GM19468 (cell line): ENCODE data around the gene KTN1.

Experiments used
- ATAC-seq: cut with Tn5 transposase; IDR thresholded peaks from one replicate; pipeline ENCODE4 v1.9.1; 2021; ENCODE audit warnings: mild to moderate bottlenecking, moderate library complexity, moderate number of reproducible peaks; ENCODE audit not compliant: unreplicated experiment; ENCODE audit errors: extremely low read depth

Gene KTN1

DNA sequence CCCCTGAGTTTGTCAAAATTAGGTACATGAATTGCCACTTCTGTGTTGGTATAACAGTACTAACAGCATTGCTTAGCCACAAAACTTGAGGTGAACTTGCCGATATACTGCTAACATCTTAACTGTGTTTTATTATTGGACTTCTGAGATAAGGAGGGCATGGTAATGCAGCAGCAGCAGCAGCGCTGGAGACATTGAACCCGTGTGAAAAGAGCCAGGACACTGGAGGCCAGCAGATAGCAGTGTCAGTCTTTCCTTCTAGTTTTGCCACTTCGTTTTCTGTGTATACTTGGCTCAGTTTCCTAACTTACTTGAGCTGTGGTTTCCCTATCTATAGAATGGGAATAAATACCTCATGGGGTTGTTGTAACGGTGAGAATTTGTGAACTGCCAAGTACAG, 82.7 kb downstream of the KTN1 start:
- no peak for ATAC-seq

GRCh38 chr14:55665067-55665675, 85.2 kb downstream of the KTN1 start:
- ATAC-seq: no peak

DNA sequence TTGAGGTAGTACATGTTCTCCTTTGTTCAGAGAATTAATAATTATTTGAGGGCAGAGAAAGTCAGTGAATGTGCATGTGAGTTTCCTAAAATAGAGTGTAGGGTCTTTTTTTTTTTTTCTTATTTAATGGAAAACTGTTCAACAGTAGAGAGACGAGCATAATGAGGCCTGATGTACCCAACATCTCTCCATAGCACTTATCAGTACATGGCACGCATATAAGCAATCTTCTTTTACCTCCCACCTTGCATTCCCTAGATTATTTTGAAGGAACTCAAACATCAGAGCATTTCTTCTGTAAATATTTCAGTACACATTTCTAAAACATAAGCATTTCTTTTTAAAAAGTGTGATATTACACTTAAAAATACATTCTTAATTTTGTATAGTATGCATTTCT, 87.8 kb downstream of the KTN1 start:
- no peak for ATAC-seq

DNA sequence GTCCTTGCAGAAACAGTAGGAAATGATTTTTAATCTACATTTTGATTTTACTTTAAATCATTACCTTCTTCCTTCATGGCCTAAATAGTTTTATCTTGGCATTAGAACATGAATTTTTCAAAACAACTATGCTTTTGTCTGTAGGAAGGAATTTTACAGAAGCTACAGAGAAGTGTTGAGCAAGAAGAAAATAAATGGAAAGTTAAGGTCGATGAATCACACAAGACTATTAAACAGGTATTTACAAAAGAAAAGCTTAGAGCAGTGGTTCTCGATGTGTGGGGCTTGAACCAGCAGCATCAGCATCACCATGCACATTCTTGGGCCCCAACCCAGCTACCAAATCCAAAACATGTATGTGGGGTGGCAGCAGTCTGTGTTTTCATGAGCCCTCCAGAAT, 91.6 kb downstream of the KTN1 start:
- no peak for ATAC-seq

GRCh38 chr14:55673048-55673447, 93.0 kb downstream of the KTN1 start:
- ATAC-seq: no peak

DNA sequence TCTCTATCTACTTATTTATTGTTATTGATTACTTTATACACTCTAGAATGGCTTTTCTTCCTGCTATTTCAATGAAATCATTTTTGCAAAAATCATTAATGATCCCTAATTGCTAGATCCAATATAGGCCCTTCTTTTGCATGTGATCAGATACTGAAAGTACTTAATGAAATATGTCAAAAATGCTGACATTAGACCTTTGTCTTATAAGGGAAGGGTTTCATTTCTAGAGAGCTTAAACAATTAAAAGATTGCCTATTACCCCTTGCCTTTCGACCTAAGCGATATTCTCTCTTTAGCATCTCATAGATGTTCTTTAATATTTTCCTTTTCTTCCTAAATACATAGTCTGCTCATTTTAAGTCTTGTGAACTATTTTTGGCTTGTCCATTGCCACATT, 101.1 kb downstream of the KTN1 start:
- no peak for ATAC-seq

GRCh38 chr14:55684956-55685584, 105.1 kb downstream of the KTN1 start:
- ATAC-seq: no peak

- ATAC-seq: no peak
Observed at GRCh38 chr14:55686713-55687112, 106.7 kb downstream of the KTN1 start.

- no peak for ATAC-seq
Observed at GRCh38 chr14:55688566-55688965, 108.6 kb downstream of the KTN1 start.

GRCh38 chr14:55689981-55690871, 110.2 kb downstream of the KTN1 start:
- ATAC-seq: no peak

DNA sequence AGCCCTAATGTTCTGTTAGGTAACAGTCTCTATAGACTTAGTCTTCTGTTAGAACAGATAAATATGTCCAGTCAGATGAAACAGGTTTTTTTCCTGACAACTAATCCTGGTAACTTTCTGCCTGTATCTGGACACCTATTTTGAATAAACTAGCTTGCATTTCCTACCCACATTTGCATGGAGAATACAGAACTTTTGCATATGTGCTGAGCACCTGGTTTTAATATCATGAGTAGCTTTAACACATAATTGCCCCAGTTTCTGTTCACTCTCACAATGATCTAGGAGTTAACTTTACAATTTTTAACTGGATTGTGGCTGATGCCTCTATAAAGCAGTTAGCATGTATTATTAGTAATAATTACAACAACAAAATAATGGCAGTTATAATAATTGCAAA, 111.7 kb downstream of the KTN1 start:
- no peak for ATAC-seq

- ATAC-seq: no peak
Observed at GRCh38 chr14:55693904-55694303, 113.9 kb downstream of the KTN1 start.

- ATAC-seq: no peak
Observed at GRCh38 chr14:55697414-55697861, 117.4 kb downstream of the KTN1 start.

DNA sequence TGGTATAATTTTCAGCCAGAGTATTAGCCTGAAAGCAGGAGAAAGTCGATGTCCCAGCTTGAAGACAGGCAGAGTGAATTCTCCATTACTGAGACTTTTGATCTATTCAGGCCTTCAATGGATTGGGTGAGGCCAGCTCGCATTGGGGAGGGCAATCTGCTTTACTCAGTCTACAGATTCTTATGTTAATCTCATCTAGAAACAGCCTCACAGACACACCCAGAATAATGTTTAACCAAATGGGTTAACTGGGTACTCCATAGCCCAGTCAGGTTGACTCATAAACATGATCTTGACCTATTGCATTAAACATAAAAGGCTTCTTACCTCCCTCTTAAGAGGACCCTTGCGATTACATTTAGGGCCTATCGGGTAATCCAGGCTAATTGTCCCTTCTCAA, 118.0 kb downstream of the KTN1 start:
- no peak for ATAC-seq

DNA sequence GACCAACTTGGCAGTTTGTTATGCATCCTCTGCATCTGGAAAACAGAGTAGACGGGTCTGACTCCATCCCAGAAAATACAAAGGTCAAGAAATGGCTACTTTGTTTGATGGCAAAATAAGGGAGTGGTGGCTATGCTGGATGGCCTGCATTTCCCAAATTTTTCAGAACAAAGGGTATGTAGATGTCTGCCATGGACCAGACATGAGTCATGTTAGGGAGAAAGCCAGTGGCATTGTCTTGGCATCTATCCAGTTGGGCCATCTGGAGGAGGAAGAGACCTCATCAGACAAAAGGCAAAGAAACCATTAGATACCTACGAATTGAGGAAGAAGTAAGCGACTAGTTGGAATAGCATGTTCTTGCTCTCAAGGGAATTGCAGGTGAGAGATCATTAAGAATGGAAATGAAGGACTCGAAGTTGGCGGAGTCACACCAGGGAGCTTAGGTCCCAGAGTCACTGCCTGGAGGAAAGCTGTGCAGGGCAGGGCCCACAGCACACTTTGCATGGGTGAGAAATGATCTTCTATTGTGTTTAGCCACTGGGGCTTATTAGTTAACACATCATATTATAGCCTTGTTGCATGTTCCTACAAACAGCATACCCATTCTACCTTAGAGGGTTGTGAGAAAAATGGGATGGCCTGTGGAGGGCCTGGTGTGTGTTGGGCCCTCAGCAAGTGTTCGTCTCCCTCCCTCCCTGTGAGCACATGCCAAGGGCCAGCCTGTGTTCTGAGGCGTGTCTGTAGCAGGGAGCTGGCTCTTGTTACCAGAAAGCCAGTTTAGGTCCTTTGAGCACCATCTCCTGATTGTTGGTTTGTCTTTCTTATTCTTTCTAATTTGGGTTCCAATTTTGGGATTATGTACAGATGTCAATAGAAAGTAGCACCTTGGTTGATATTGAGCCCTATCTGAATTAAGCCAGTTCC, 119.4 kb downstream of the KTN1 start:
- ATAC-seq: no peak

- no peak for ATAC-seq
Observed at GRCh38 chr14:55701638-55702037, 121.6 kb downstream of the KTN1 start.

GRCh38 chr14:55702511-55702910, 122.5 kb downstream of the KTN1 start:
- ATAC-seq: no peak

- no peak for ATAC-seq
Observed at GRCh38 chr14:55704654-55705053, 124.6 kb downstream of the KTN1 start.

- no peak for ATAC-seq
Observed at GRCh38 chr14:55705651-55706364, 125.8 kb downstream of the KTN1 start.

- no peak for ATAC-seq
Observed at GRCh38 chr14:55706365-55706684, 126.3 kb downstream of the KTN1 start.
